Keratinocyte (primary cell): ENCODE results near the gene ZNF841. TPM values are rescaled to one million over a fixed set of nuclear protein-coding genes. Genes with fewer than 3 reads are reported as not detected.

ENCODE experiments used
- DNase-seq: peaks from one replicate; pipeline ENCODE4 v3.0.0-alpha.2; 2011; ENCODE audit warnings: low read depth, missing footprints, low spot score
- FAIRE-seq: peaks from 2 replicates; lab custom pipeline; 2011; peaks lifted over from hg19 to GRCh38; lab: Jason Lieb, UNC
- H2AFZ ChIP-seq: 2 replicates; pipeline ENCODE4 v1.6.0; 2012; ENCODE audit warnings: low read length, control low read depth, inconsistent platforms; ENCODE audit not compliant: control insufficient read depth
- H3K27ac ChIP-seq: 2 replicates; pipeline ENCODE4 v1.5.1; 2011; ENCODE audit warnings: low read length; ENCODE audit not compliant: control insufficient read depth, insufficient read depth
- H3K27me3 ChIP-seq: 3 replicates; pipeline ENCODE4 v1.6.0; 2011; ENCODE audit warnings: low read length; ENCODE audit not compliant: control insufficient read depth, insufficient read depth; ENCODE audit errors: extremely low read depth
- H3K36me3 ChIP-seq, 2 experiments: 2 replicates in 1 of 2; 3 replicates in 1 of 2; pipeline ENCODE4 v1.5.1; 2011; ENCODE audit warnings: low read length in 2 of 2, mild to moderate bottlenecking in 1 of 2; ENCODE audit not compliant: control insufficient read depth in 2 of 2, insufficient read depth in 2 of 2; ENCODE audit errors: extremely low read depth in 1 of 2
- H3K4me1 ChIP-seq: 3 replicates; pipeline ENCODE4 v1.5.1; 2011; ENCODE audit warnings: low read length; ENCODE audit not compliant: control insufficient read depth, insufficient read depth; ENCODE audit errors: extremely low read depth
- H3K4me2 ChIP-seq: 3 replicates; pipeline ENCODE4 v1.6.0; 2011; ENCODE audit warnings: low read depth, low read length; ENCODE audit not compliant: control insufficient read depth, insufficient read depth; ENCODE audit errors: extremely low read depth
- H3K4me3 ChIP-seq, 3 experiments: fragments of 200-600 bp in 1 of 3; sonication (generic) in 1 of 3; 2 replicates in 2 of 3; 3 replicates in 1 of 3; pipeline ENCODE4 v1.5.1; 2011 to 2016; ENCODE audit warnings: low read length in 3 of 3, mild to moderate bottlenecking in 3 of 3, control low read depth in 2 of 3, inconsistent platforms in 1 of 3, low read depth in 1 of 3, mixed read lengths in 1 of 3, mixed run types in 1 of 3, moderate library complexity in 1 of 3; ENCODE audit not compliant: control insufficient read depth in 2 of 3, insufficient read depth in 2 of 3; ENCODE audit errors: extremely low read depth in 1 of 3
- H3K79me2 ChIP-seq: 2 replicates; pipeline ENCODE4 v1.6.0; 2012; ENCODE audit warnings: low read length; ENCODE audit not compliant: control insufficient read depth, insufficient read depth
- H3K9ac ChIP-seq: 3 replicates; pipeline ENCODE4 v1.6.0; 2011; ENCODE audit warnings: low read length; ENCODE audit not compliant: control insufficient read depth, insufficient read depth; ENCODE audit errors: extremely low read depth
- H3K9me1 ChIP-seq: 3 replicates; pipeline ENCODE4 v1.6.0; 2011; ENCODE audit warnings: low read length; ENCODE audit not compliant: control insufficient read depth, insufficient read depth; ENCODE audit errors: extremely low read depth
- H3K9me3 ChIP-seq: 2 replicates; pipeline ENCODE4 v1.5.1; 2012; ENCODE audit warnings: low read depth, low read length; ENCODE audit not compliant: control insufficient read depth
- H4K20me1 ChIP-seq: 3 replicates; pipeline ENCODE4 v1.6.0; 2011; ENCODE audit warnings: low read length; ENCODE audit not compliant: control insufficient read depth, insufficient read depth; ENCODE audit errors: extremely low read depth
- EZH2 ChIP-seq: IDR thresholded peaks from one replicate; pipeline ENCODE4 v1.6.1; 2012; ENCODE audit warnings: inconsistent platforms, mild to moderate bottlenecking, low read length, moderate library complexity
- dilution Hi-C: fragments of 300-500 bp; cut with MboI; formaldehyde crosslinking; loops from one replicate; pipeline ENCODE4 v1.7.0; 2020; ENCODE audit warnings: low sequenced_read_pairs; ENCODE audit not compliant: extremely low pct_ligation_motif_present
- polyA plus RNA-seq, 5 experiments: library from polyadenylated mRNA; depleted of rRNA in 3 of 5; stranded (reverse) in 3 of 5; stranded (forward) in 1 of 5; unstranded in 1 of 5; fragments of >200 nt; gene quantifications; 1 replicate in 1 of 5; 2 replicates in 3 of 5; 3 replicates in 1 of 5; pipeline versions ENCODE4 v1.2.1 to v1.2.3, GENCODE V29; 2011 to 2012; ENCODE audit warnings: missing spikeins in 2 of 5, low read depth in 1 of 5, low replicate concordance in 1 of 5
- small RNA-seq, 3 experiments: library from RNA; depleted of rRNA; stranded (forward); fragments of <200 nt; gene quantifications; one replicate each; pipeline ENCODE3, GENCODE V24; 2012; ENCODE audit warnings: low read depth in 3 of 3, low replicate concordance in 1 of 3; ENCODE audit not compliant: insufficient read length in 3 of 3
- TF ChIP-seq, protein P1 (sequence below), 3 experiments: IDR thresholded peaks in 1 of 3; conservative IDR thresholded peaks in 1 of 3; optimal IDR thresholded peaks in 1 of 3; 2 replicates in 2 of 3; 3 replicates in 1 of 3; pipeline versions ENCODE3 to v1.5.1; 2011; ENCODE audit warnings: low read length in 3 of 3, mild to moderate bottlenecking in 3 of 3, moderate library complexity in 2 of 3, control low read depth in 1 of 3, inconsistent platforms in 1 of 3; ENCODE audit not compliant: insufficient read depth in 2 of 3; ENCODE audit errors: extremely low read depth in 1 of 3

ZNF841 gene
- polyA plus RNA-seq, 1 donor (not counting 4 experiments of a cell fraction or from before 2014, with no cell fraction given): 14.6 TPM

- peaks cover 13% of the 10 kb centered on the region for H3K79me2 ChIP-seq
- H2AFZ ChIP-seq: no peak overlapping the region
- peaks cover 9 to 28% of the 10 kb centered on the region in 2 experiments for H3K36me3 ChIP-seq
- H3K9me1 ChIP-seq: no peaks in the 10 kb centered on the region
- peaks cover 1% of the 10 kb centered on the region for H3K4me1 ChIP-seq
- dilution Hi-C loops: no loop called here
- no peak overlapping the region for H3K27ac ChIP-seq
- no peaks in the 10 kb centered on the region for H3K27me3 ChIP-seq
- H3K4me2 ChIP-seq: no peak overlapping the region
- FAIRE-seq: no peak
- TF ChIP-seq, protein P1, sequence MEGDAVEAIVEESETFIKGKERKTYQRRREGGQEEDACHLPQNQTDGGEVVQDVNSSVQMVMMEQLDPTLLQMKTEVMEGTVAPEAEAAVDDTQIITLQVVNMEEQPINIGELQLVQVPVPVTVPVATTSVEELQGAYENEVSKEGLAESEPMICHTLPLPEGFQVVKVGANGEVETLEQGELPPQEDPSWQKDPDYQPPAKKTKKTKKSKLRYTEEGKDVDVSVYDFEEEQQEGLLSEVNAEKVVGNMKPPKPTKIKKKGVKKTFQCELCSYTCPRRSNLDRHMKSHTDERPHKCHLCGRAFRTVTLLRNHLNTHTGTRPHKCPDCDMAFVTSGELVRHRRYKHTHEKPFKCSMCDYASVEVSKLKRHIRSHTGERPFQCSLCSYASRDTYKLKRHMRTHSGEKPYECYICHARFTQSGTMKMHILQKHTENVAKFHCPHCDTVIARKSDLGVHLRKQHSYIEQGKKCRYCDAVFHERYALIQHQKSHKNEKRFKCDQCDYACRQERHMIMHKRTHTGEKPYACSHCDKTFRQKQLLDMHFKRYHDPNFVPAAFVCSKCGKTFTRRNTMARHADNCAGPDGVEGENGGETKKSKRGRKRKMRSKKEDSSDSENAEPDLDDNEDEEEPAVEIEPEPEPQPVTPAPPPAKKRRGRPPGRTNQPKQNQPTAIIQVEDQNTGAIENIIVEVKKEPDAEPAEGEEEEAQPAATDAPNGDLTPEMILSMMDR (optimal IDR thresholded peaks at IDR 0.05 in 1 of 3, IDR thresholded peaks at IDR 0.05 in 1 of 3, conservative IDR thresholded peaks at IDR 0.05 in 1 of 3; ENCODE audit: extremely low read depth in 1 of 3, insufficient read depth in 2 of 3, low read length in 3 of 3): no peak
- no peak for TF ChIP-seq EZH2
- H3K9me3 ChIP-seq: peaks cover 4% of the 10 kb centered on the region
- DNase-seq: no peak
- no peak overlapping the region for H3K4me3 ChIP-seq
- no peak overlapping the region for H3K9ac ChIP-seq
- H4K20me1 ChIP-seq: no peaks in the 10 kb centered on the region
Observed at GRCh38 chr19:52022193-52022592, 73.4 kb downstream of the ZNF841 start.

DNA sequence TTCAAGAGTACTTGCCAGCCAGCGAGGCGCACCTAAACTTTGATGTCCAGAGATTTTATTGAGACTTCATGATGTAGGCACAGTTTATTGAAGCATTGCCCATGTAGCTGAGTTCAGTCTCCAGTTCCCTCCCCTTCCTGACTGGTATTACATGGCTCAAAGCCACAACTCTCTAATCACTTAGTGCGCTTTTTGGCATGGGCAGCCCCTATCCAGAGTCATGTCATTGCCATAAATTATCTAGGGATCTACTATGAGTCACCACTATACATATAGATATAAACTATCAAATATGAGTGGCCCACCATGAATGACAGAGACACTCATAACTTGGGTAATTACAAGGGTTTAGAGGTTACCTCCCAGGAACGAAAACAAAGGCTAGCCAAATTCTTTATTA, 75.1 kb downstream of the ZNF841 start:
- Histone ChIP-seq H3K79me2 (peaks cover 5% of the 10 kb centered on the region), H3K4me2 (no peak overlapping the region), H3K4me3 (no peak overlapping the region), H3K4me1 (no peaks in the 10 kb centered on the region), H3K27ac (no peak overlapping the region), H3K9me1 (no peaks in the 10 kb centered on the region), H4K20me1 (no peaks in the 10 kb centered on the region), H3K9ac (no peak overlapping the region), H2AFZ (no peak overlapping the region), H3K9me3 (peaks cover 7% of the 10 kb centered on the region), H3K27me3 (no peaks in the 10 kb centered on the region), H3K36me3 (peaks cover 19 to 29% of the 10 kb centered on the region in 2 experiments)
- dilution Hi-C loops: no loop called here
- FAIRE-seq (no peak), DNase-seq (no peak)
- TF ChIP-seq EZH2: no peak
- TF ChIP-seq, protein P1 (optimal IDR thresholded peaks at IDR 0.05 in 1 of 3, IDR thresholded peaks at IDR 0.05 in 1 of 3, conservative IDR thresholded peaks at IDR 0.05 in 1 of 3; ENCODE audit: extremely low read depth in 1 of 3, insufficient read depth in 2 of 3, low read length in 3 of 3): no peak

Small RNA genes lying within 50 kb of the gene (small RNA-seq; reads per million reads assigned to genes)
- 0 reads per million in 3 experiments for gene RPL37P23

Other genes starting within 250 kb of the ZNF841 start
- 6.6 to 12.8 TPM (median 10.4 TPM) in 3 replicates for gene ZNF577, start 207.8 kb downstream of the ZNF841 start, polyA plus RNA-seq
- 5.4 to 6.5 TPM (median 6.0 TPM) in 3 replicates for gene ZNF649, start 190.7 kb downstream of the ZNF841 start, polyA plus RNA-seq
- 3.9 to 6.6 TPM (median 4.9 TPM) in 3 replicates for gene ZNF613, start 168.3 kb downstream of the ZNF841 start, polyA plus RNA-seq
- gene ZNF350, start 108.9 kb downstream of the ZNF841 start, polyA plus RNA-seq: 3.8 to 7.7 TPM (median 6.0 TPM) in 3 replicates
- 3.6 to 3.9 TPM (median 3.7 TPM) in 3 replicates for gene ZNF615, start 87.6 kb downstream of the ZNF841 start, polyA plus RNA-seq
- gene ZNF614, start 67.4 kb downstream of the ZNF841 start, polyA plus RNA-seq: 5.9 to 6.2 TPM (median 6.1 TPM) in 3 replicates
- gene ZNF432, start 46.9 kb downstream of the ZNF841 start, polyA plus RNA-seq: 4.5 to 15.9 TPM (median 14.8 TPM) in 3 replicates
- gene ZNF616, start 44.2 kb upstream of the ZNF841 start, polyA plus RNA-seq: 5.6 to 7.6 TPM (median 6.6 TPM) in 3 replicates
- 3.3 to 5.0 TPM (median 3.8 TPM) in 3 replicates for gene ZNF836, start 75.9 kb upstream of the ZNF841 start, polyA plus RNA-seq
- 130 to 187 TPM (median 179 TPM) in 3 replicates for gene PPP2R1A, start 94.3 kb upstream of the ZNF841 start, polyA plus RNA-seq
- gene ZNF766, start 173.8 kb upstream of the ZNF841 start, polyA plus RNA-seq: 7.5 to 10.6 TPM (median 7.9 TPM) in 3 replicates
- 4.9 to 7.5 TPM (median 5.1 TPM) in 3 replicates for gene ZNF480, start 201.4 kb upstream of the ZNF841 start, polyA plus RNA-seq
- 0.78 to 1.8 TPM (median 1.7 TPM) in 3 replicates for gene ZNF610, start 240.5 kb upstream of the ZNF841 start, polyA plus RNA-seq